Ovary (tissue), 9 donors: ENCODE data around the gene FBXW8. TPM values are rescaled to one million over a fixed set of nuclear protein-coding genes. Genes with fewer than 3 reads are reported as not detected.

ENCODE experiments used
- DNase-seq, 5 donors: peaks; one replicate each; pipeline ENCODE4 v3.0.0-alpha.2; 2019 to 2020
- H3K27ac ChIP-seq, 2 donors: fragments of 200-600 bp; one replicate each; pipeline versions ENCODE4 v1.5.1 to v1.8.0; 2019 to 2022
- H3K27me3 ChIP-seq: fragments of 200-600 bp; one replicate; pipeline ENCODE4 v1.8.0; 2022
- H3K36me3 ChIP-seq: fragments of 200-600 bp; sonication (generic); one replicate; pipeline ENCODE4 v1.5.1; 2019
- H3K4me1 ChIP-seq: one replicate; pipeline ENCODE4 v1.8.1; 2013; ENCODE audit warnings: mild to moderate bottlenecking, moderate library complexity; ENCODE audit not compliant: insufficient read depth
- H3K4me3 ChIP-seq: fragments of 200-600 bp; sonication (generic); one replicate; pipeline ENCODE4 v1.5.1; 2017
- H3K9me3 ChIP-seq, 2 donors: fragments of 200-600 bp in 1 of 2; sonication (generic) in 1 of 2; one replicate each; pipeline versions ENCODE4 v1.5.1 to v1.8.1; 2013 to 2019; ENCODE audit warnings: mild to moderate bottlenecking in 1 of 2, moderate library complexity in 1 of 2
- CTCF ChIP-seq, 3 donors: fragments of 450-650 bp in 2 of 3; fragments of 200-600 bp in 1 of 3; IDR thresholded peaks; one replicate each; pipeline versions ENCODE4 v1.5.1 to v1.8.0; 2016 to 2022; ENCODE audit warnings: antibody characterized with exemption in 3 of 3, mild to moderate bottlenecking in 1 of 3
- EP300 ChIP-seq: sonication (generic); formaldehyde crosslinking; IDR thresholded peaks from one replicate; pipeline ENCODE4 v1.6.1; 2017; ENCODE audit warnings: antibody characterized with exemption
- POLR2A ChIP-seq: fragments of 450-650 bp; IDR thresholded peaks from one replicate; pipeline ENCODE4 v1.6.1; 2017; ENCODE audit warnings: antibody characterized with exemption, mild to moderate bottlenecking, moderate library complexity
- WGBS, 3 donors: extraction: QIAGEN DNeasy Blood & Tissue Kit in 1 of 3; methylation state at CpG; one replicate each; pipeline versions ENCODE4 v1.1.5 to v1.1.7; 2013 to 2017; 5-methylcytosine and 5-hydroxymethylcytosine counted together
- intact Hi-C, 4 donors: fragments of 100-400 bp; cut with DNase I; formaldehyde crosslinking; loops; one replicate each; pipeline versions ENCODE4 v1.11.0 to v1.15.1; 2022 to 2023
- polyA plus RNA-seq, 2 donors: library from polyadenylated mRNA; stranded (reverse); fragments of 200-250 nt in 1 of 2; fragments of 350-450 nt in 1 of 2; fragmentation: Illumina TruSeq in 1 of 2; extraction: RNeasy Lipid Tissue Mini Kit (QIAGEN cat#74804) in 1 of 2; gene quantifications; one replicate each; pipeline ENCODE4 v1.2.3, GENCODE V29; 2013 to 2014
- total RNA-seq, 7 donors: library from RNA; depleted of rRNA in 2 of 7; stranded (reverse); fragments of >200 nt in 2 of 7; fragmentation: NEBNext Ultra II Directional in 3 of 7; extraction: Animal tissue kit (Norgen Biotek cat#: 25700) in 3 of 7; gene quantifications; one replicate each; pipeline versions ENCODE4 v1.1.0 to v1.2.4, GENCODE V29; 2016 to 2023
- donor health status: DM: no; HTN: no; CAD: no; lungs with moderate emphysema.
- donor health status: DM: no; HTN: no; CAD: no.
- donor health status: Bipolar disorder and iron deficiency.
- donor health status: DM: yes; HTN: yes; CAD: no.
- donor health status: DM: no; HTN: no; CAD: no.
- donor health status: DM: yes; HTN: yes; CAD: no.

Gene FBXW8
- total and polyA plus RNA-seq, 9 donors = 7.4 to 23.1 (median 16.6) TPM

- H3K9me3 ChIP-seq = no peaks in the 10 kb centered on the region
- no peak overlapping the region for H3K27ac ChIP-seq
- H3K4me1 ChIP-seq = peaks cover 10% of the 10 kb centered on the region
- DNase-seq = peak in 2 of 5 donors; percentile 40 to 49
- 34 to 41% (median 37%) methylated on average over 11 of the region's 11 CpGs for WGBS, 3 donors
- H3K4me3 ChIP-seq = no peak overlapping the region
- no peaks in the 10 kb centered on the region for H3K27me3 ChIP-seq
- TF ChIP-seq EP300 (no peak), CTCF (IDR thresholded peaks at IDR 0.05) (no peak)
- intact Hi-C loops = no loop called here
- H3K36me3 ChIP-seq = no peaks in the 10 kb centered on the region
Observed at GRCh38 chr12:117005417-117006046, 94.8 kb downstream of the FBXW8 start.

- DNase-seq = no peak
- 92 to 94% (median 93%) methylated on average over 9 of the region's 9 CpGs for WGBS, 3 donors
- Histone ChIP-seq H3K4me1 (peaks cover 10% of the 10 kb centered on the region), H3K4me3 (no peak overlapping the region), H3K27ac (no peak overlapping the region), H3K27me3 (no peaks in the 10 kb centered on the region), H3K9me3 (no peaks in the 10 kb centered on the region), H3K36me3 (no peaks in the 10 kb centered on the region)
- TF ChIP-seq CTCF (IDR thresholded peaks at IDR 0.05) = no peak
- no peak for TF ChIP-seq POLR2A
- TF ChIP-seq EP300 = no peak
- intact Hi-C loops = no loop called here
Observed at GRCh38 chr12:117006333-117006732, 95.6 kb downstream of the FBXW8 start.

- DNase-seq = no peak
- Histone ChIP-seq H3K9me3 (no peaks in the 10 kb centered on the region), H3K27ac (no peak overlapping the region), H3K36me3 (no peaks in the 10 kb centered on the region), H3K4me1 (peaks cover 10% of the 10 kb centered on the region), H3K4me3 (no peak overlapping the region), H3K27me3 (no peaks in the 10 kb centered on the region)
- TF ChIP-seq EP300 (no peak), POLR2A (no peak), CTCF (IDR thresholded peaks at IDR 0.05) (no peak)
- WGBS, 3 donors = 75 to 81% (median 77%) methylated on average over 8 of the region's 8 CpGs
- intact Hi-C loops = no loop called here
Observed at GRCh38 chr12:117007577-117007976, 96.8 kb downstream of the FBXW8 start.

GRCh38 chr12:117009759-117010158, 99.0 kb downstream of the FBXW8 start:
- Histone ChIP-seq H3K4me3 (no peak overlapping the region), H3K27ac (no peak overlapping the region), H3K4me1 (peaks cover 9% of the 10 kb centered on the region), H3K27me3 (no peaks in the 10 kb centered on the region), H3K9me3 (no peaks in the 10 kb centered on the region), H3K36me3 (no peaks in the 10 kb centered on the region)
- TF ChIP-seq POLR2A (no peak), EP300 (no peak), CTCF (IDR thresholded peaks at IDR 0.05) (no peak)
- no peak for DNase-seq
- intact Hi-C loops = no loop called here
- WGBS, 3 donors = 87 to 90% (median 87%) methylated on average over 8 of the region's 8 CpGs
